Measurements from ENCODE around the gene HSD17B3.
"Not testable (repeated sequence)": the region's sequence is repeated elsewhere in the genome, so short reads cannot be mapped to it uniquely, and the experiment has no call there.

HSD17B3 gene

DNA sequence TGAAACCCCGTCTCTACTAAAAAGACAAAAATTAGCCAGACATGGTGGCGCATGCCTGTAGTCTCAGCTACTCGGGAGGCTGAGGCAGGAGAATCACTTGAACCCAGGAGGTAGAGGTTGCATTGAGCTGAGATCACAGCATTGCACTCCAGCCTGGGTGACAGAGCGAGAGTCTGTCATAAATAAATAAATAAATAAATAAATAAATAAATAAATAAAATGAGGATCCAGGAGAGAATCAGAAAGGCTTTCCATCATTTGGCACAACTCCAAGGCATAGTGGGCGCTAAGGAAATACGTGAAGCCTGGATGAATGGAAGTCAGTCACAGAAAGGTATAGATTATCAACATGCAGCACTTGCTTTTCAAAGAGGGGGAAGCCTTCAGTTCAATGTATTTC, 65.6 kb downstream of the HSD17B3 start:
- DNase-seq (ENCODE audit: low spot score): not testable (repeated sequence)

DNA sequence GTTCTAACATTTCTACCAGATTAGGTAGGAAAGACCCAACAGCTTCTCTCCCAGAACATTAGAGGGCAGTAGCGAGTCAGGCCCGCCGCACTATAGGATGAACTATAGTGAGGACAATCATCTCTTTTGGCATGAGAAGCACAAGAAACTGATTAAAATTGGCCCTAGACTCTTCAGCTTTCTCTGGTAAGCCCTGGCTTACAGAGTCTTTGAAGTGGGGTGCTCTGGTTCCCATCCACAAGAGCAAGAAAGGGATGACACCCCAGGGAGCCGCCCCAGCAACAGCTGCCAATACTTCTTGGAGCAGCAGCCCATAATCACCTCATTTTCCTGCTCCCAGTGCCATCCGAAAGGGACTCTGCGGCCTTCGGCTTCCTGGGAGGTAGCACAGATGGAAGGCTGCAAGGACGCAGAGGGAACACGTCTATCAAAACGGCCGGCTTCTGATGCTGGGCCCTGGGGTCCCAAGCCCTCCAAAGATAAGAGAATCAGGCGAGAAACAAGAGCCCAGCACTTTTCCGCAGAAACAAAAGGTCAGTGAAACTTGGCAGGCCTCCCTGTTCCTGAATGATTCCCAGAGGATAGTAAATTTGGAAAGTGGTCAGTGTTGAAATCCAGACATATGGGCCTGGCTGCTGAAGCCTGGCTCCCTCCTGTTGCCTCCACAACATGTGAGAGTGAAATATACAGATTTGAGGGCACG, 69.3 kb downstream of the HSD17B3 start:
- peak; percentile 74 for DNase-seq (ENCODE audit: low spot score)

DNA sequence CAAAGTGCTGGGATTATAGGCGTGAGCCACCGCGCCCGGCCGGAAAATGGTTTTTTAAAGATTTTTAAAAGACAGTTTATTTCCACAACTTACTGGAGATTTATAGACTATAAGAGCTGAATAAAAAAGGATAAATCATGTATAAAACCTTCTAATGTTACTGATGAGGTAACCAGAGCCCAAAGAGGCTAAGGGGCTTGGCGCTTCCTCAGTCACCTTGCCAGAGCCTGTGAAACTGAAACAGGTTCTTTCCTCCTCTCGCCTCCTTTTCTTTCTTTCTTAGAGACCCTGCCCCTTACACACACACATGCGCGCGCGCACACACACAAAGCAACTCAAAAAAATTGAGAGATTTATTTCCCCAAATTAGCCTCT, 69.8 kb downstream of the HSD17B3 start:
- DNase-seq (ENCODE audit: low spot score): no peak

DNA sequence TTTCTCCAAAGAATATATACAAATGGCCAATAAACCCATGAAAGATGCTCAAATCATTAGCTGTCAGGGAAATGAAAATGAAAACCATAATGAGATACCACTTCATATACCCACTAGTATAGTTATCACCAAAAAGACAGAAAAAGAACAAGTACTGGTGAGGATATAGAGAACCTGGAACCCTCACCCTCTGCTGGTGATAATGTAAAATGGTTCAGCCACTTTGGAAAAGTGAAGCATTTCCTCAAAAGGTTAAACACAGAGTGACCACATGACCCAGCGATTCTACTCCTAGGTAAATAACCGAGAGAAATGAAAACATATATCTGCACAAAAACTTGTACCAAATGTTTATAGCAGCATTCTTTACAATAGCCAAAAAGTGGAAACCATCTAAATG, 72.0 kb downstream of the HSD17B3 start:
- no peak for DNase-seq (ENCODE audit: low spot score)

DNA sequence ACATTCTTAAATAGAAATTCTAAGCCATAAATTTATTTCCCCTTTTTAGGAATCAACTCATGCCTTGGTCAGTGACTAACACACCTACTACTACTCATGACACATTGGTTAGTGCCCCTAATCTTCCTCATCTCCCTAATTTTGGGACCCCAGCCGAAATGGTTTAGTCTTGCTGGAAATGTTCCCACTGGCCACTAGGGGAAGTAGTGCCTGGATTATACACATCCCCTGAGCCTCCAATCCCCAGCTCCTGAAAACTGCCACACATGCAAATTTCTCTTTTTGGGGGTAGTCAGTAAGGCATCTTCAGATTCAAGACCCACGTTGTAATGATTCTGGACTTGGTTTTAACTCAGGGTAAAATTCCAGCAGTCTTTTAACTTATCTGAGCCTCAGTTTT, 79.8 kb downstream of the HSD17B3 start:
- DNase-seq (ENCODE audit: low spot score): no peak

DNA sequence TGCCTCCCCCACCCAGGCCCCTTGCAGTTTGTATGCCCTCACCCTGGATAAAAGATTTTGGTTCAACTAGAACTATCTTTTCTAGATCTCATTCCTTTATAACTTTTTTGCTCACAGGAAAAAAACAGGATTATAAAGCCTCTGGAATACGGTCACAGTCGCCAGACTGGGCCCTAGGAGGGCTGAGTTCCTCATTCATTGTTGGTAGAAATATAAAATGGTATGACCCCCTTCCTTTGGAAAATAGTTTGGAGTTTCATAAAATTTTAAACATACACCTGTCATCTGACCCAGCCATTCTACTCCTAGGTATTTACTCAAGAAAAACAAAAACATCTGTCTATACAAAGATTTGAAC, 82.1 kb downstream of the HSD17B3 start:
- DNase-seq (ENCODE audit: low spot score): no peak

DNA sequence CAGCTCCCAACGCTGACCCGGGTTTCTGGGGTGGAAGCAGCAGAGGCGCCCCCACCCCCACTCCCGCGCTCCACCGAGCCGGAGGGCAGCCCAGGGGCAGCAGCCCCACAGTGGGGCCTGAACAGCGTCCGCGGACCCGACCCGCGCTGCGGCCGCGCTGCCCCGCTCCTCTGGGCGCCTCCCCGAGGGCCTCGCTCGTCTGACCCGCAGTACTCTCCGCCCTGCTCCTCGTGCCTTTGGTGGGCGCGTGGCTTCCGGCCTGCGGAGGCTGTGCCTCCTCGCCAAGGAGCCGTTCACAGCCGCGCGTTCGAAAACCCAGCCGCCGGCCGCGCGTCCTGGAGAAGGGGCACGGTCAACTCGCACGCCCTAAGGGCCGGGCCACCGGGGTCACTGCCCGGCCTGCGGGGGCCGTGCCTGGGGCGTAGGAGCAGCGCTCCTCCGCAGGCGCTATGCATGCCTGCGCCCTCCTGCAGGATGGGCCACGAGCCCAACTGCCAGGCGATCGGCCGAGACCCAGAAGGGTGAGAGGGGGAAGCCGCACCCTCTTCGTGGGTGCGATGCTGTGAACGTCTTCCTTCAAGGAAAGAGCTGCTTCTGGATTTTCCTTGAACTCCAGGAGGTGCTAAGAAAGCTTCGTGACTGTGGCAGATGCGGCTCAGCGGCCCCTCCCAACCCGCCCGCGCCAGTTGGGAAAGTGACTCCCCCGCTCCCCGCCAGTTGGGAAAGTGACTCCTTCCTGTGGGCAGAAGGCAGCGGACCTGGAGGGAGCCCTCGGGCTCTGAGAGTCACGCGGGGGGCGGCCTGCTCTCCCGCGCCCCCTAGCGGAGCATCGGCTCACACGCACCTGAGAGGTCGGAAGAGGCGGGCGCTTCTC, 82.7 kb downstream of the HSD17B3 start:
- DNase-seq (ENCODE audit: low spot score): peak; percentile 66

DNA sequence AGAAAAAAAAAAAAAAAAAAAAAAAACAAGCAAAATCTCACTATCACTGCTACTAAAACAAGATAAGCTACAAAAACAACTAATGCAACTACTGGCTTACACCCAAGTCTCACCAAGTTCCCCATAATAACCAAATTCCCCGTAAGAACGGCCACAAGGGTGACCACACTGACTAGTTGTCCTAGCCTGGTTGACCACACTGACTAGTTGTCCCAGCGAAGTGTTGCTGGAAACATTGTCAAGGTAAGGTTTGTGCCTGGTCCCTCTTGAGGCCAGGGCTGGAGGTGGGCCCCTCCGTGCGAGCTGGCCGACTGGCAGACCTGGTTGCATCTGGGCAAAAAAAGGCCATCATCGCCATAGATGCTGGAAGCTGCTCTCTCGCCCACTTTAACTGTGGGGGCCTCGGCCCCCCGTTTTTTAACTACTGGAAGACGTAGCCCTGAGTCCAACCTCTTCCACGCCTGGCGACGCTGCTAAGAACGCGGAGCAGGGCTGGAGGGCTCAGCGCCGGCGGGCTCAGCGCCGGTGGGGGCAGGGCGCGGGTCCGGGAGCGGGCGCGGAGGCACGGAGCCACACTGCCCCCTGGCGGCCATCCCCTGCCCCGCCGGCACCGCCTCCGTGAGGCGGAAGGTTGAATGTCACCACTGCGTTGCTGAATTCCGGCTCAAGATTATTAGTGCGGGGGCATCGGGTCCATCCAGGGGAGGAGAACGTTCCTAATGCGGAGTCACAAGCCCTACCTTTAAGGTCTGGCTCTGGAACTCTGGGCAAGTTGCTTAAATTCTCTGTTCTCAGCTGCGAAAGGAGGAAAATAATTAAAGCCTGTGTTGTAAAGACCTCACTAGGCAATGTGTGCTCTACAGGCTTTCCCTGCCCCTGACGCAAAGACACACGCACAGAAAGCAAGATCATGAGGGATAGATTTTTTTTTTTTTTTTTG, 84.0 kb downstream of the HSD17B3 start:
- peak; percentile 93 for DNase-seq (ENCODE audit: low spot score)

DNA sequence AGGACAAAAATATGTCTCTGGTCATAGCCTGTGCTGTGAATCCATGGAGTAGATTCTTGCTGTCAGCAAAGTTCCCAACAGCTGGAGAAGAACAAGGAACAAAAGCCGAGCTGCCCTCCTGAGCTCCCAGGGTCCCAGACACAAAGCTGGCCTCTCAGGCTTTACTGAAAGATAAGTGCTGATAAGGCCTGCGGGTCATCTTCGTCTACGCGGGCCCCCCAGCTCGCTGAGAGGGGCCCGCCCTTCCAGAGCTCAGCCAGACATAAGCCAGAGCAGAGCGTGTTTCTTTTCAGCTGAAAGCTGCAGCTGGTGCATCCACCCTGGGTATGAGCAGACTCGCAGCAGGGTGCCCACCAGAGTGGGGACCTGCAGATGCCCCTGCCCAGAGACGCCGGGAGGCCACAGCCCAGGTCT, 84.7 kb downstream of the HSD17B3 start:
- no peak for DNase-seq (ENCODE audit: low spot score)

DNA sequence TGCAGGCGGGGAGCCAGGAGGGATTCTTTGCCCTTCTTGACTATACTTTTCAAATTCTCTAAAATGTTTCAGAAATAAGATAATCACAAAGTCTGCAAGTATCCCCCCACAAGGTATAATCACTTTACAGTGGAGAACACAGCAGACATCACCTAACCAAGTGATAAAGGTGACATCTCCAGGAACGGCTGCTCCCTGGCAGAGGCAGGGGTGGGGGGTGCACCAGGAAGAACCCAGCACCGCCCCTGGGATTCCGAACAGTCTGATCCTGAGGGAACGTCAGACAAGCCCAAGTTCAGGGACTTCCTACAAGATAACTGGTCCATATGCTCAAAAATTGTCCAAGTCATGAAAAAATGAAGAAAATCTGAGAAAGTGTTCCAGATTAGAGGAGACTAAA, 85.4 kb downstream of the HSD17B3 start:
- DNase-seq (ENCODE audit: low spot score): no peak

DNA sequence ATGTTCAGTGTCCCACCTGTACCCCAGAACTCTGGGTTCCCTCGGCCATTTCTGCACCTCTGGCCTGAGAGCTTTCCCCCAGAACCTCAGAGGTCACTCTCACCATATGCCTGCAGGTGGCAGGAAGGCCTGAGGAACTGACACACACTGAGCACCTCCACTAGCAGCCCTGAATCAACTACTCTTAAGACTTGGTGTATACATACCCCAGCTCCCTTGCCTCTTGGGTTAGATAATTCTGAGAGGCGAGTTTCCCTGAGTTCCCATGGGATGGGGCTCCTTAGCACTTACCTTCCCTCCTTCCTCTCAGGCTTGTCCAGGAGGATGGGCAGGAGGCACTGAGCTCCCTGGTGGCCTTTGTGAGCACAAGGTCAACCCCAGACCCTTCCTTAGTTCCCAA, 86.1 kb downstream of the HSD17B3 start:
- DNase-seq (ENCODE audit: low spot score): no peak

DNA sequence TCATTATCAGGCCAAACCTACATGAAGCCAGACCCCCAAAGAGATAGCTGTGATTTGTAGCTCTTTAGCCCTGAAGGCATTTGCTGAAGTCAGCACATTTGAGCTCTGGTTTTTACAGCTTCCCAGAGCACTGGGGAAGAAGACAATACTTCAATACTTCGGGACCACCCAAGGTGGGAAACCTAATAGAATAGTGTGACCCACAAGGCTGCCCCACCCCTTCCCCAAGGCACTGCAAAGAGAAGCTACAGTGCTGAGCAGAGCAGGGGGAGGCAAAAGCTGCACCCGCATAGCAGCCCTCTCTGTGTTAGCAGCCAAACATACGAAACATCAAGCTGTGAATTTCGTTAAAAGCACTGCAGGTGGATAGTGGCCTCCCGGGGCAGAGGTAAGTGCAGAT, 87.3 kb downstream of the HSD17B3 start:
- no peak for DNase-seq (ENCODE audit: low spot score)

DNA sequence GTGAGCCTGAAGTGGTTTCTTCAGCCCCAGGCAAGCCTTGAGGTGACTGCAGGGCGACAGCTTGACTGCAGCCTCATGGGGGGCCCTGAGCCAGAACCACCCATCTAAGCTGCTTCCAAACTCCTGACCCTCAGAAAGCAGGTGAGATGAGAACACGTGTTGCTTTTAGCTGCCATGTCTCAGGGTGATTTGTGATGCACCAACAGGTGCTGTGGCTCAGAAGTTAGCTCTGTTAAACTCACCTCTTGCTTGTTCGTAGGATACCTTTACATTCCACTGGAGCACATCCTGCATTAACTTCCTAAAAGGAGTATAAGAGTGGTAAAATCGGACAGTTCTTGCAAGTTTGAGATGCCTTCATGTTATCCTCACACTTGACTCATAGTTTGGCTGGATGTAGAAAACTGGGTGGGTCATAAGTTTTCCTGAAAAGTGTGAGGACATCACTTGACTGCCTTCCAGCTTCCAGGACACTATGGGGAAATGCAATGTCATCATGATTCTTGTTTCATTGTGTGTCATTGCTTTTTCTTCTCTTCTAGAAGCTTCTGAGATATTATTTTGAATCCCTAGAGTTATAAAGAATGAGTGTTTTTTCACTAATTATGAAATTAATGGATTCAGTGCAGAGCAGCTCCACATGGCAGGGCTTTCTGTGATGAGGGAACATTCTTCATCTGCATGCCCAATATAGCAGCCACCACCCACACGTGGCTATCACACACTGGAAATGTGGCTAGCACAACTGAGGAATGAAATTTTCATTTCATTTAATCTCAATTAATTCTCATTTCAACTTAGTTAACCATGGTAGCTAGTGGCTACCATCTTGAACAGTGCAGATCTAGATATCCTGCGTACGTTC, 92.3 kb downstream of the HSD17B3 start:
- peak; percentile 80 for DNase-seq (ENCODE audit: low spot score)

DNA sequence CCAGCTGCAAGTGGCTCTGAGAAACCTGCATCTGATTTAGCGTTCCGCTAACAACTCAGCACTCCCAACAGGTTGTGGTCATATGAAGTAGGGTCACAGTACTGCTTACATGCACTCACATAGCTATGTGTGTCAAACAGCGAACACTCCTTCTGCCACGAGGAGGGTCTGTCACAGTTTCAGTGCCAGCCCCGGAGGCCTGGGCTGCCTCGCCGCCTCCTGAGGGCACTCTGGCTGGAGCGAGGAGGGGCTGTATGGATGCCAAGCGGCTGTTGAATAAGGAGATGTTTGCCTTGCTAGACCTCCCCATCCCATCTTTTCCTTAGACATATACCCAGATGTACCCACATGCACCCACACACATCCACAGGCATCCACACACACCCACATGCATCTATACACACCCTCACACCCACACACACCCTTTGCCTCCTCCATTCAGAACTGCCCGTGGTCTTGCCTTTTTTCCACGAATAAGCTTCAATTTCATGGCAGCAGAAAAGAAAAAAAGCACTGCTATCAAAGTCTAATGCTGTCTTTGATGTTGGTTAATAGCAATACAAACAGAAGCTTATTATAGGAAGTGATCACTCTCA, 95.7 kb downstream of the HSD17B3 start:
- DNase-seq (ENCODE audit: low spot score): no peak

DNA sequence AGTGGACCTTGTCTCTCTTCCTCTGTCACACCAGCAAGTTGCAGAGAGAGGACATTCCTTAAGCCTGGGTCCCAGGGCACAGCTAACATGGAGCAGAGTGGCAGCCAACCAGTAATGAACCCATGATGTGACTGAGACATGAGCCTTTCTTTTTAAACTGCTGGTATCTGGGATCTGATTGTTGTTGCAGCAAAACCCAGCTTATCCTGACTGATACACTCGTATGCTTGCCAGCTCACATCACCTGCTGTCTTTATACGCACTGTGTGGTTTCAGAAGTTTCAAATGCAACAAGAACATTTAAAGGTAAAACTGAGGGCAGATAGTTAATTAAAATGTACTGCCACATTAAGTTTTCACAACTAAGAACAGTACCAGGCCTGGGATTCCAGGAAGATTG, 97.1 kb downstream of the HSD17B3 start:
- DNase-seq (ENCODE audit: low spot score): no peak

DNA sequence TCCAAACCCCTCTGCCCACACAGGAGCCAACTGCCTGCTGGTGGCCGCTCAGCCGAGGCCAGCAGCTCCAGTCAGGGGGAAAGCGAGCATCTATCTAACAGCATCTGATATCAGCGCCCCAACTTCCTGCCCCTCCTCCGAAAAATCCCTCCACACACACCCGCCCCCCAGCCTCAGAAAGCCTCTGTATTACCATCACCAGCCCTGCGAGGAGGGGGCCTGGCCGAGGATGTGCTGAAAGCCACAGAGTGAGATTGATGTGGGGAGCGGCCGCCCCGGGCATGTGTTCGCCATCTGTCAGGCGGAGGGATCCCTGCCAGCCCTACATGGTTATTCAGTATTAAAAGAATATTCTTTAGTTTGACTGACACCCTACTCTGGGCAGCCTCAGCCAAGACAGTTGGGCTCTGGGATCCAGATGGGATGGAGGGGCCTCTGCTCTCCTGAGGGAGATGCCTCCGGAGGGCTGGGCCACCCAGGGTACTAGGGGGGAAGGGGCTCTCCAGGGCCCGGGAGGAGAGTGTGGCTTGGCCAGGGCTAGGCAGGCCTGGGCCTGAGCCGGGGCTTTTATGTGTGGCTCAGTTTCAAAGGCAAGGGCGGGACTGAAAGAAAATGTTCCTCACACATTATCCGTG, 98.0 kb downstream of the HSD17B3 start:
- DNase-seq (ENCODE audit: low spot score): peak; percentile 35

DNA sequence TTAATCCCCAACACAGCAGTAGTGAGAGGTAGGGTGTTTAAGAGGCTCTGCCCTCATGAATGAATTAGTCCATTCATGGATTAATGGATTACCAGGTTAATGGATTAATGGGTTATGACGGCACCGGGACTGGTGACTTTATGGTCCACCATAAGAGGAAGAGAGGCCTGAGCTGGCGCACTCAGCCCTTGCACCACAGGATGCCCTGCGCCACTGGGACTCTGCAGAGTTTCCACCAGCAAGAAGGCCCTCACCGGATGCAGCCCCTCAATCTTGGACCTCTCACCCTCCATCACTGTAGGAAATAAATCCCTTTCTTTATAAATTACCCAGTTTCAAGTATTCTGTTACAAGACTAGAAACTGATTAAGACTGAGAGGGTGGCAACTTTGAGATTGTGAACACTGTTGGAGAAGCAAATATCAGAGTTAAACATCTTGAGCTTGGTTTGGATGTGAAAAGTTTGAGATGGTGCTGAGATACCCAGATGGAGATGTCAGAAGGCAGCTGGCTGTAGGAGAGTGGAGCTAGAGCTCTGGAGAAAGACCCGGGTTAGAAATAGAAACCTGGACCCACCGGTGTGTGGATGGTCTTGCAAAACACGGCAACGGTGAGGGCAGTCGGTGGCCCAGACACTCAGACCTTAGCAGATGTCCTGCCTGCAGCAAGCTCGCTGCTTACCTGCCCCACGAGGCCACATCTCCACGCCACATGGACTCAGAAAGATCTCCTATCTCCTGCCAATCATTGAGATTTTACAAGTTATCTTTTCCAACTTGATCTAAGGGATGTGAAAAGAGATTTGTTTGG, 98.8 kb downstream of the HSD17B3 start:
- DNase-seq (ENCODE audit: low spot score): no peak

DNA sequence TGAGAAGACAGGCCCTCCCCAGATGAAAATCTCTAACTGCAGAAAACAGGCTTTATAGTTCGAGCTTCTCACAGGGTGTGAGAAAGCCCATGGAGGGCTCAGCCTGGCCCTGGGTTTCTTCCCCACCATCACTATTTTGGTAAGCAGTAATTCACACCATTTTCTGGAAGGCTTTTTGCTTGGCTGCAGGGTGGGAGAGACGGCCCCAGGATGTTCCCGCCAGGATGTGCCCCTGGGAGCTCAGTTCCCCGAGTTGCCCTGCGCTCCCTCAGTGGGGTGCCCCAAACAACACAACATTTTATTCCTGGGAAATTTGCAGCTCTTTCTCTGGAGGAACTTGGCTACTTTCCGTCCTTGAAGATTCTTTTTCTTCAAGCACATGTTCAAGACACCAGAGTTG, 100.8 kb downstream of the HSD17B3 start:
- DNase-seq (ENCODE audit: low spot score): no peak

DNA sequence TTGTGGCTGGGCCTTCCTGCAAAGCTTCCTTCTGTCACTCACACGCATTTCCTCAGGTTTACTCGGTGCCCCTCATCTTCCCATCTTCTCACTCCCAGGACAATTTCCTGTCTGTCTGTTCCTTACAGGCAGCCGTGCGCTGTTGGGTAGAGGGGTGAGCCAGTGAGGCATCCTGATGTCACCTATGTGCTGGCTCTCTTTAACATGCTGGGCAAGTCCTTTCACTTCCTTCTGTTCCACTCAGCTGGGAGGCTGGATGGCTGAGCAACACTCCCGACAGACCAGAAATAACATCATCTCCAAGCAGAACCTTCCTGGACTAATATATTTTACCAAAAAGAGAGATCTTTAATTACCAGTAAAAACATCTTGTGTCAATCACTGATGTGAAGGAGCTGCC, 103.0 kb downstream of the HSD17B3 start:
- no peak for DNase-seq (ENCODE audit: low spot score)

DNA sequence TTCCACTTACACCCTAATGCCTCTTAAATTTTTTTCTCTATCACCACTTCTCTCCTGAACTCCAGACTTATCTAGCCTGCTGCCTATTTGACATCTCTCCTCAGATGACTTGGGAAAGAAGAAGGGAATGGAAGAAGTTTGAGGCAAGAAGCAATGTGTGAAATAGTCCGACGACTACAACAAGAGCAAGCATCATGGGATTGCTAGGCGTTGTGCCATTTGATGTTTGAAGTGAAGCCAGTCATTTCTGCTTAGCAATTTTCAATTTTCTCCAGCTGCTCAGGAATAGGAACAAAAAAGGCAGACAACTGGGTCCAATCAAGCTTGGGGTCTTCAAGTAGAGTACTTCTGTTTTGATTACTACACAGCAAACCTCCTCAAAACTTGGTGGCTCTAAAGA, 106.4 kb downstream of the HSD17B3 start:
- no peak for DNase-seq (ENCODE audit: low spot score)

Measured in AG20443 (cell line).